Stimulated activated CD4-positive, alpha-beta T cell treated with anti-CD3 and anti-CD28 coated beads, TNF-alpha, amount 100 ng/mL, for 1 hour (primary cell): ENCODE data around the gene TSPAN3.

Experiments used
- DNase-seq, 3 donors: peaks; one replicate each; pipeline ENCODE4 v3.0.0-alpha.2; 2020; ENCODE audit warnings: low read depth in 3 of 3, low spot score in 1 of 3

The TSPAN3 gene

DNA sequence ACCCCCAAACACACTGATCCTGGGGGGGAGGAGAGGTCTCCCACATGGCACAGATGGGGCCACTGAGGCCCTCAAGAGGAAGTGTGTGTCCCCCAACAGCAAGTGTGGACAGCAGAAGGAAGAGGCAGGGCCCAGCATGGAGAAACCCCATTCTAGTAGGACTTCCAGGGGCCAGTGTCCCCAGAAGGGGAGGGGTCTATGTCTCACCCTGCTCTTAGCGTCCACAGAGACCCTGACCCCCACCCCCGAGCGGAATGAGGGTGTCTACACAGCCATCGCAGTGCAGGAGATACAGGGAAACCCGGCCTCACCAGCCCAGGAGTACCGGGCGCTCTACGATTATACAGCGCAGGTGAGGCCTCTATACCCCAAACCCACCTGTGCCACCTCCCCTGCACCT lies 35.3 kb downstream of the TSPAN3 start:
- DNase-seq: no peak

DNA sequence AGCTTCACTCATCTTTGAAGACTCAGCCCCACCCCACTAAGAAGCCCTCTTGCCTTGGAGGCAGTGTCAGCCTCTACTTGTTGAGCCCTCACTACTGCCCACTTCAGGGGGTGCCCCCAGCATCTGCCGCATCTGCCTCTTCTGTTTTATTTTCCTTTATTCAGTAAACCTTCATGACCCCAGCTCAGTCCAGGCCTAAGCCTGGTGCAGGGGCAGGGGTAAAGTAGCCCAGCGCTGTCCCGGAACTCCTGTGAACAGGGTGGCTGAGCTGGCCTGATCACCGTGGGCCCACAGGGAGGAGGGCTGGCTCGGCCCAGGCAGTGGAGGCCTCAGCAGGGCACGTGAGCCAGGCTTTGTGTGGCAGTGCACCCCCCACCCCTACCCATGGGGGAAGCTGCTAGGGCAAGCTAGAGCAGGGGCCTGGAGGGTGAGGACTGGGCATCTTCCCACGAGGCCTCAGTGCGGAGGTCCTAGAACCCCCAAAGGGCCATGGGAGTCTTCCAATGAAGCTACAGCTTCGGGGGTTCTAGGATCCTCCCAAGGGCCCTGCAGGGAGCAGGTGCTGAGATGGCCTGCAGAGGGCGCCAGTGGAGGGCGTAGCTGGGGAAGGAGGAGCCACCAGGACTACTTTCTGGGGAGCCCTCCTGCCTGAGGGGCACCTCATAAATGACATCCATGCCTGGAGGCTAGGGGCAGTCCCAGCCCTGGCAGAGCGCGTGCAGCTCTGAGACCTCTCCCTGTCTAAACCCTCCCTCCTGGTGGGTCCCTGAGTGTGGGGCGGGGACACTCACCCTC lies 36.0 kb downstream of the TSPAN3 start:
- peak in 1 of 3 donors; percentile 43 for DNase-seq

- DNase-seq: no peak
Observed at GRCh38 chr15:77033729-77034671, 36.9 kb downstream of the TSPAN3 start.

DNA sequence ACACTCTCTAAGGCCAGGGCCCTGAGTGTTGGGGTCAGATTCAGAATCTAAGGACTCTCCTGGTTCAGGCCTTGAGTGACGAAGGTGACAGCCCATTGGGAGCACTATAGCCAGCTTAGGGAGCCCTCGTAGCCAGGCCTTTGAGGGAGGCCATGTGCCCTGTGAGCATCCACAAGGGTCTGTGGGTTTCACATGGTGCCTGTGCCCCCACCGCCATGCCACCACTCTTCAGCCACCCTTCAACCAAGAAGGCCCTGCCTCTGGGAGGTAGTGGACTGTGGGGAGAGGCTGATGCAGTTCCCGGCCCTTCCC lies 37.5 kb downstream of the TSPAN3 start:
- DNase-seq: no peak

- DNase-seq: no peak
Observed at GRCh38 chr15:77032647-77033416, 38.1 kb downstream of the TSPAN3 start.

DNA sequence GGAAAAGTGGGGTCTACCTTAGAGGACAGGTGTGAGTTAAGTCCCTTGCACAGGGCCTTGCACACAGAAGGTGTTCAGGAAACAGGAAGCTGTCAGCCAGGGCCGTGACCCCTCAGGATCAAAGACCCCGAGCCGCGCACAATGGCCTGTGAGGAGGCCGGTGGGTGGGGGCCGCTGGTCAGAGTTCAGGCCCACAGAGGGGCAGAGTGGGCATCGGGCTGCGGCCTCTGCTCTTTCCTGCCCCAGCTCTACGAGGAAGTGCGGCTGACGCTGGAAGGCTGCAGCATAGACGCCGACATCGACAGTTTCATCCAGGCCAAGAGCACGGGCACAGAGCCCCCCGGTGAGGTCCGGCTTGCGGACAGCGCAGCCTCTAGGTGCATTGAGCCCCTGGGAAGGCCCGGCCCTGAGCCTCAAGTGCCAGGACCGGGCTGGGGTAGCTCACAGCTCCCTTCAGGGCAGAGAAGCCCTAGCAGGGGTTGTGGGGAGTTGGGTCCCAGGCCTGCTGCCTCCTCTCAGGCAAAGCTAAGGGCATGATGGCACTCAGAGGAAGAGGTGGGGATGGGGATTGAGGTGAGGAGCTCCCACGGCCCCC lies 38.8 kb downstream of the TSPAN3 start:
- DNase-seq: no peak

- no peak for DNase-seq
Observed at GRCh38 chr15:77031376-77032050, 39.4 kb downstream of the TSPAN3 start.

GRCh38 chr15:77030928-77031375 lies 40.0 kb downstream of the TSPAN3 start:
- DNase-seq: no peak

DNA sequence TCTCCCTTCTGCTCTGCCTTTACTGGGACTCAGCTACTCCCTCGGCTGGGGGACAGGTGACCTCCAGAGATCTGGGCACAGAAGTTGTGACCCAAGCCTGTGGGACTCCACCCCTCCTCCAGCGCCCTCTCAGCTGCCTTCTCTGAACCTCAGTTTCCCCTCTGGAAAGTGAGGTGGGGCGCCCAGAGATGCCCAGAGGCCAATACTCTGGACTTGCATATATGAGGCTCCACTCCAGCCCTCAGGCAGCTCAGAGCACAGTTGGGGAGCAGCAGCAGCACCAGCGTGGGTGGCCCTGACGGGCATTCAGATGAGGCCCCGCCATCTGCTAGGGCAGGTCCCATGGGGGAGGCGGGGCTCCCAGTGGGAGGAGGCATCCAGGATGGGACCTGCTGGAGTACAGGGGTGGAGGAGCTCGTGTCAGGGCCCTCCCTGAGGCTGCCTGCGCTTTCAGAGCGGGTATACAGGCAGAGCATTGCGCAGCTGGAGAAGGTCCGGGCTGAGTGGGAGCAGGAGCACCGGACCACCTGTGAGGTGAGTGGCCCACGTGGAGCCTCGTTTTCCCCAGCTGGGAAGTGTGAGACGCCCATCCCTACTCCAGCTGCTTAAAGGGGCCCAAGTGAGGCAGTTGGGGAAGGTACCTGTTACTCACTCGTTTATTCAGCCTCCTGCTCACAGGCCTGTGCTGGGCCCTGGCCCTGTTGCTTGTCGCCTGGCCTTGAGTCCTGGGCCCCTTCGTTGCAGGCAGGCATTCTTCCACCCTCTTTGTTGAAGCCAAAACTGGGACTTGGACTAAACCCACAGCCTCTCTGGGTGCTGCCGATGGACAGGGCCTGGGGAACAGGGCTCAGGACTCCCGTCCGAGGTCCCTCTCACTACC lies 40.6 kb downstream of the TSPAN3 start:
- DNase-seq: no peak

DNA sequence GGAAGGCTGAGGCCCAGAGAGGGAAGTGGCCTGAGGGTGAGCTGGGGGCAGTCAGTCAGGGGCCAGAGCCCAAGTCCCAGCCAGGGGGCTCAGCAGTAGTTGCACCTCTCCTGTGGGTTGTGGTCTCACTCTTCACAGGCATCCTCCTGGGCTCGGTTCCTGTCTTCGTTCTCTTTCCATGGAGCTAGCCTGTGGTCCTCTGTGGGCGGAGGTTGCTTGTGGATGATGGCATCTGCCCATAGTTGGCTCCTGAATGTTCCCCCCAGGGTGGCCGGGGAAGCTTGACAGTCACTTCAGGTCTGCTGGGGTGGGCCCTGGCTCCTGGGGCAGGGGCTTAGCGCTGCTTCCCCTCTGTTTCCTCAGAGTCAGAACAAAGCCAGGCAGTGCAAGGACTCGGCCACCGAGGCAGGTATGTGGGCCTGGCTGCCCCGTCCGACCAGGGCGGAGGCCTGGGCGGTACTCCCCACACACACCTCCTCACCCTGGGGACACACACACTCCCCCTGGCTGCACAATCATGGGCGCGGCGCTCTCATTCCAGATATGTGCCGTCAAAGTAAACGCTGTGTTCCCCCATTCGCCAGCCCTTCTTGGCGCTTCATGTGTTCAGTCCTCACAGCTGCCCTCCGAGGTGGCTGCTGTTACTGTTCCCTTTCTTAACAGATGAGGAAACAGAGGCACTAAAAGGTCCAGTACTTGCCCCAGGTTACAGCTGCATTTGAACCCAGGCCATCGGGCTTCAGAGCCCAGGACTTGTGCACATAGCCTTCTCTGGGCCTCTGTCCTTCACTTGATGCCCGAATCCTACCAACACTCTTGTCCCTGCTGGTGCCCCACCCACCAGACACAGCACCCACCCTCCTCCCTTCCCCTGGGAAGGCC lies 41.5 kb downstream of the TSPAN3 start:
- DNase-seq: no peak

- DNase-seq: no peak
Observed at GRCh38 chr15:77028451-77029165, 42.3 kb downstream of the TSPAN3 start.

GRCh38 chr15:77027697-77028450 lies 43.0 kb downstream of the TSPAN3 start:
- no peak for DNase-seq

DNA sequence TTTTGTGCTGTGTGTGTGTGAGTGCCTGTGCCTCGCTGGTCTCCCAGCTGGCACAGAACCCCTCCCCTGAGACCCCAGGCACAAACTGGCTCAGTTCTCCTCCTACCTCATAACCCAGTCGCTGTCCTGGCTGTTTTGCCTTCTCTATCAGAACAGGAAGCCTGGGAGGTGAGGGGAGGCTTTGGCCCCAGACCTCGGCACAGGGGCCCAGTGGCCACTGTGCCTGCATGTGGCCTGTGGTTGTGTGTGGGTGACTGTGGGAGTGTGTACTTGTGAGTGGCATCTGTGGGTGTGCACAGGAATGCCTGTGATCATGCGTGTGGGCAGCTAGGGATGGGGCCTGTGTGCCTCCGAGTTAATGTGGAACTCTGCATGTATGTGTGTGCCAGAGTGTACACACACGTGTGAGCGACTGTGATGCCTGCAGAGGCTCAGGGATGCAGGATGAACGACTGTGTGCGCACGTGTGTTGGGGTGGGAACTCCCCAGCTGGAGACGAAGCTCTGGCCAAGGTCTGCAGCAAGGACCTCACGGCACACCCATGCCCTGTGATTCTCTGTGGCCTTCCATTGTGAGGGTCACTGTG lies 43.7 kb downstream of the TSPAN3 start:
- DNase-seq: no peak

GRCh38 chr15:77026501-77027110 lies 44.3 kb downstream of the TSPAN3 start:
- DNase-seq: no peak

DNA sequence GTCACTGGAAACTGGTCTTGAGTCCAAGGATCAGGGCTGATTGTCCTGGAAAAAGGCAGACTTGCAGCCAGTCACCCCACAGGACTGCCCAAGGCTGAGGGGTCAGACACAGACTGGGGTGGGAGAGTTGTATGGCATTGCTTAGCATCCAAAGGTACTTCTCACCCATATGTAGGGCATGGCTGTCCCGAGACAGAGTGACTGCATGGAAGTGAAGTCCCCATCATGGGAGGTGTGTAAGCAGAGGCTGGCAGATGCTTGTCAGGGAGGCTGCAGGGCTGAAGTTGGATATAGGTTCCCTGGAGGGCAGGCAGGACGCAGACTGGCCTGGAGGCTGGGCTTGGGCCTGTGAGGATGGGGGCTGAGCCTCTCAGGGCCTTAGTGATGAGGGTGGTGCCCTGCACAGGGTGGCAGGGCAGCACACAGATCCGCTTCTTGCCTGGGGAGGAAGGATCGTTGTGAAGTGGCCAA lies 44.9 kb downstream of the TSPAN3 start:
- DNase-seq: no peak
